ENCODE measurements around the gene TMEM179.
"Not testable (repeated sequence)": the region's sequence is repeated elsewhere in the genome, so short reads cannot be mapped to it uniquely, and the experiment has no call there.

TMEM179 gene

GRCh38 chr14:104639471-104639870 is 34.9 kb upstream of the TMEM179 start:
- no peaks in the 10 kb centered on the region for H3F3A ChIP-seq (ENCODE audit: insufficient read depth)
- H3K4me3 ChIP-seq (ENCODE audit: insufficient read depth, low read length, poor library complexity, severe bottlenecking), result no peak overlapping the region
- no peak overlapping the region for H2AFZ ChIP-seq (ENCODE audit: low read depth, low read length, severe bottlenecking)
- H3K36me3 ChIP-seq (ENCODE audit: low read length), result no peaks in the 10 kb centered on the region
- no peaks in the 10 kb centered on the region for H3K27me3 ChIP-seq (ENCODE audit: low read length)
- TF ChIP-seq CTCF (IDR thresholded peaks at IDR 0.05; ENCODE audit: insufficient read depth, low read length, poor library complexity, severe bottlenecking) (no peak), EZH2phosphoT487 (conservative IDR thresholded peaks at IDR 0.05; ENCODE audit: low read length) (no peak)
- no peaks in the 10 kb centered on the region for H3K9me2 ChIP-seq (replicated peaks; ENCODE audit: insufficient read depth, low read length)
- H4K20me1 ChIP-seq (ENCODE audit: low read depth, low read length), result no peaks in the 10 kb centered on the region
- no peak overlapping the region for H3K9ac ChIP-seq (ENCODE audit: low read length)
- no peaks in the 10 kb centered on the region for H3K79me2 ChIP-seq (ENCODE audit: insufficient read depth, low read length)
- no peak overlapping the region for H3K4me2 ChIP-seq (ENCODE audit: low read depth, low read length, poor library complexity, severe bottlenecking)
- no peak overlapping the region for H3K27ac ChIP-seq (ENCODE audit: low read depth, low read length)
- H3K9me3 ChIP-seq (ENCODE audit: insufficient read depth, low read length), result no peaks in the 10 kb centered on the region

GRCh38 chr14:104638927-104639450 is 34.4 kb upstream of the TMEM179 start:
- no peak overlapping the region for H3K27ac ChIP-seq (ENCODE audit: low read depth, low read length)
- no peak overlapping the region for H3K9ac ChIP-seq (ENCODE audit: low read length)
- H3K36me3 ChIP-seq (ENCODE audit: low read length), result no peaks in the 10 kb centered on the region
- H3K4me3 ChIP-seq (ENCODE audit: insufficient read depth, low read length, poor library complexity, severe bottlenecking), result no peak overlapping the region
- H4K20me1 ChIP-seq (ENCODE audit: low read depth, low read length), result no peaks in the 10 kb centered on the region
- no peaks in the 10 kb centered on the region for H3K79me2 ChIP-seq (ENCODE audit: insufficient read depth, low read length)
- H3K9me2 ChIP-seq (replicated peaks; ENCODE audit: insufficient read depth, low read length), result no peaks in the 10 kb centered on the region
- TF ChIP-seq EZH2phosphoT487 (conservative IDR thresholded peaks at IDR 0.05; ENCODE audit: low read length) (no peak), CTCF (IDR thresholded peaks at IDR 0.05; ENCODE audit: insufficient read depth, low read length, poor library complexity, severe bottlenecking) (no peak)
- H3K9me3 ChIP-seq (ENCODE audit: insufficient read depth, low read length), result no peaks in the 10 kb centered on the region
- H3F3A ChIP-seq (ENCODE audit: insufficient read depth), result no peaks in the 10 kb centered on the region
- no peaks in the 10 kb centered on the region for H3K27me3 ChIP-seq (ENCODE audit: low read length)
- no peak overlapping the region for H2AFZ ChIP-seq (ENCODE audit: low read depth, low read length, severe bottlenecking)
- H3K4me2 ChIP-seq (ENCODE audit: low read depth, low read length, poor library complexity, severe bottlenecking), result no peak overlapping the region

GRCh38 chr14:104638190-104638589 is 33.6 kb upstream of the TMEM179 start:
- Histone ChIP-seq H3F3A (ENCODE audit: insufficient read depth) (no peaks in the 10 kb centered on the region), H3K4me3 (ENCODE audit: insufficient read depth, low read length, poor library complexity, severe bottlenecking) (no peak overlapping the region), H4K20me1 (ENCODE audit: low read depth, low read length) (no peaks in the 10 kb centered on the region), H3K9ac (ENCODE audit: low read length) (no peak overlapping the region), H3K79me2 (ENCODE audit: insufficient read depth, low read length) (no peaks in the 10 kb centered on the region), H3K4me2 (ENCODE audit: low read depth, low read length, poor library complexity, severe bottlenecking) (no peak overlapping the region), H3K36me3 (ENCODE audit: low read length) (no peaks in the 10 kb centered on the region), H3K9me3 (ENCODE audit: insufficient read depth, low read length) (no peaks in the 10 kb centered on the region), H3K27me3 (ENCODE audit: low read length) (no peaks in the 10 kb centered on the region), H2AFZ (ENCODE audit: low read depth, low read length, severe bottlenecking) (no peak overlapping the region), H3K27ac (ENCODE audit: low read depth, low read length) (no peak overlapping the region), H3K9me2 (replicated peaks; ENCODE audit: insufficient read depth, low read length) (no peaks in the 10 kb centered on the region)
- TF ChIP-seq EZH2phosphoT487 (conservative IDR thresholded peaks at IDR 0.05; ENCODE audit: low read length), result no peak

- no peaks in the 10 kb centered on the region for H3K27me3 ChIP-seq (ENCODE audit: low read length)
- no peaks in the 10 kb centered on the region for H3K36me3 ChIP-seq (ENCODE audit: low read length)
- H3K4me2 ChIP-seq (ENCODE audit: low read depth, low read length, poor library complexity, severe bottlenecking), result no peak overlapping the region
- H3F3A ChIP-seq (ENCODE audit: insufficient read depth), result no peaks in the 10 kb centered on the region
- no peak overlapping the region for H2AFZ ChIP-seq (ENCODE audit: low read depth, low read length, severe bottlenecking)
- H3K27ac ChIP-seq (ENCODE audit: low read depth, low read length), result no peak overlapping the region
- H3K9me2 ChIP-seq (replicated peaks; ENCODE audit: insufficient read depth, low read length), result no peaks in the 10 kb centered on the region
- no peaks in the 10 kb centered on the region for H3K9me3 ChIP-seq (ENCODE audit: insufficient read depth, low read length)
- TF ChIP-seq CTCF (IDR thresholded peaks at IDR 0.05; ENCODE audit: insufficient read depth, low read length, poor library complexity, severe bottlenecking) (no peak), EZH2phosphoT487 (conservative IDR thresholded peaks at IDR 0.05; ENCODE audit: low read length) (no peak)
- no peaks in the 10 kb centered on the region for H4K20me1 ChIP-seq (ENCODE audit: low read depth, low read length)
- no peaks in the 10 kb centered on the region for H3K79me2 ChIP-seq (ENCODE audit: insufficient read depth, low read length)
- H3K4me3 ChIP-seq (ENCODE audit: insufficient read depth, low read length, poor library complexity, severe bottlenecking), result no peak overlapping the region
- no peak overlapping the region for H3K9ac ChIP-seq (ENCODE audit: low read length)
Measured at GRCh38 chr14:104637546-104638003, 33.0 kb upstream of the TMEM179 start.

GRCh38 chr14:104636846-104637545 is 32.4 kb upstream of the TMEM179 start:
- not testable (repeated sequence) for H2AFZ ChIP-seq (ENCODE audit: low read depth, low read length, severe bottlenecking); H3K9me3 ChIP-seq (ENCODE audit: insufficient read depth, low read length); H3K27ac ChIP-seq (ENCODE audit: low read depth, low read length); H3K36me3 ChIP-seq (ENCODE audit: low read length); H3K9me2 ChIP-seq (replicated peaks; ENCODE audit: insufficient read depth, low read length); H4K20me1 ChIP-seq (ENCODE audit: low read depth, low read length); H3K4me2 ChIP-seq (ENCODE audit: low read depth, low read length, poor library complexity, severe bottlenecking); H3F3A ChIP-seq (ENCODE audit: insufficient read depth); H3K9ac ChIP-seq (ENCODE audit: low read length); H3K4me3 ChIP-seq (ENCODE audit: insufficient read depth, low read length, poor library complexity, severe bottlenecking); H3K79me2 ChIP-seq (ENCODE audit: insufficient read depth, low read length); H3K27me3 ChIP-seq (ENCODE audit: low read length)

Data from SU-DHL-6 (cell line).